NCI-H510A treated with DMSO at 0.1 percent for 48 hours (cell line): ENCODE results near the gene HAAO.
"Not testable (repeated sequence)": the region's sequence is repeated elsewhere in the genome, so short reads cannot be mapped to it uniquely, and the experiment has no call there.

Source experiments
- DNase-seq: peaks from one replicate; lab custom pipeline; 2025; lab: John Stamatoyannopoulos, UW

HAAO gene

GRCh38 chr2:42747422-42747821 is 45.0 kb downstream of the HAAO start:
- DNase-seq: no peak

GRCh38 chr2:42744545-42745082 is 47.8 kb downstream of the HAAO start:
- DNase-seq: no peak

- no peak for DNase-seq
Observed at GRCh38 chr2:42743659-42743990, 48.8 kb downstream of the HAAO start.

GRCh38 chr2:42742740-42743658 is 49.4 kb downstream of the HAAO start:
- no peak for DNase-seq

- DNase-seq: no peak
Observed at GRCh38 chr2:42741140-42741539, 51.2 kb downstream of the HAAO start.

GRCh38 chr2:42736598-42737322 is 55.6 kb downstream of the HAAO start:
- no peak for DNase-seq

GRCh38 chr2:42733852-42734251 is 58.5 kb downstream of the HAAO start:
- DNase-seq: no peak

GRCh38 chr2:42731316-42731715 is 61.1 kb downstream of the HAAO start:
- not testable (repeated sequence) for DNase-seq

GRCh38 chr2:42726680-42727079 is 65.7 kb downstream of the HAAO start:
- no peak for DNase-seq

GRCh38 chr2:42725657-42726056 is 66.7 kb downstream of the HAAO start:
- no peak for DNase-seq

GRCh38 chr2:42724886-42725285 is 67.5 kb downstream of the HAAO start:
- DNase-seq: no peak

- no peak for DNase-seq
Observed at GRCh38 chr2:42723465-42723864, 68.9 kb downstream of the HAAO start.

- peak; percentile 32 for DNase-seq
Observed at GRCh38 chr2:42722320-42723190, 69.8 kb downstream of the HAAO start.

- no peak for DNase-seq
Observed at GRCh38 chr2:42721898-42722297, 70.5 kb downstream of the HAAO start.
